HG03135 (cell line): ENCODE data around the gene PLTP.
"Not testable (repeated sequence)": the region's sequence is repeated elsewhere in the genome, so short reads cannot be mapped to it uniquely, and the experiment has no call there.

Experiments
- ATAC-seq: cut with Tn5 transposase; IDR thresholded peaks from one replicate; pipeline ENCODE4 v1.9.1; 2021; ENCODE audit warnings: mild to moderate bottlenecking, moderate library complexity; ENCODE audit not compliant: unreplicated experiment

The PLTP gene

GRCh38 chr20:45901332-45901731, 10.6 kb downstream of the PLTP start:
- ATAC-seq: not testable (repeated sequence)

- no peak for ATAC-seq
Measured at GRCh38 chr20:45899046-45899835, 12.7 kb downstream of the PLTP start.

- no peak for ATAC-seq
Measured at GRCh38 chr20:45898285-45898684, 13.7 kb downstream of the PLTP start.

GRCh38 chr20:45897692-45898091, 14.3 kb downstream of the PLTP start:
- ATAC-seq: no peak

GRCh38 chr20:45897289-45897688, 14.7 kb downstream of the PLTP start:
- no peak for ATAC-seq

- no peak for ATAC-seq
Measured at GRCh38 chr20:45896641-45897161, 15.3 kb downstream of the PLTP start.

- ATAC-seq: no peak
Measured at GRCh38 chr20:45894797-45895196, 17.2 kb downstream of the PLTP start.

GRCh38 chr20:45893831-45894230, 18.1 kb downstream of the PLTP start:
- ATAC-seq: no peak

- ATAC-seq: no peak
Measured at GRCh38 chr20:45892828-45893500, 19.0 kb downstream of the PLTP start.

GRCh38 chr20:45892049-45892825, 19.7 kb downstream of the PLTP start:
- ATAC-seq: no peak

- peak; percentile 68 for ATAC-seq
Measured at GRCh38 chr20:45890985-45891983, 20.7 kb downstream of the PLTP start, which contains the start of the genes CTSA and NEURL2. Gene CTSA (plus strand): TSS chr20:45891335. CDS start chr20:45891569, 234 bp downstream. Gene NEURL2 (minus strand): TSS chr20:45891208. CDS start chr20:45890991, 217 bp downstream.

GRCh38 chr20:45890077-45890984, 21.6 kb downstream of the PLTP start:
- peak; percentile 12 for ATAC-seq

- no peak for ATAC-seq
Measured at GRCh38 chr20:45888681-45889080, 23.3 kb downstream of the PLTP start.

- ATAC-seq: no peak
Measured at GRCh38 chr20:45887346-45887715, 24.6 kb downstream of the PLTP start, which contains the start of gene SPATA25. Gene SPATA25 (minus strand): TSS chr20:45887622. CDS start chr20:45887590, 32 bp downstream.

GRCh38 chr20:45886590-45887345, 25.2 kb downstream of the PLTP start:
- ATAC-seq: no peak

GRCh38 chr20:45883100-45883469, 28.9 kb downstream of the PLTP start:
- no peak for ATAC-seq

- ATAC-seq: no peak
Measured at GRCh38 chr20:45882469-45883099, 29.4 kb downstream of the PLTP start.
